SH-SY5Y (cell line): ENCODE data around the gene NAXE.

Experiments used
- GATA2 ChIP-seq: IDR thresholded peaks from 2 replicates; pipeline ENCODE4 v1.6.1; 2011; ENCODE audit warnings: mild to moderate bottlenecking, low read depth, low read length
- GATA3 ChIP-seq: IDR thresholded peaks from 2 replicates; pipeline ENCODE4 v1.6.1; 2011; ENCODE audit warnings: low read depth, mild to moderate bottlenecking, low read length, moderate library complexity

- no peak for TF ChIP-seq GATA3
- no peak for TF ChIP-seq GATA2
Observed at GRCh38 chr1:156549831-156550230, 41.7 kb upstream of the NAXE start.
